K562 (cell line): ENCODE results near the gene SMCHD1. TPM values are rescaled to one million over a fixed set of nuclear protein-coding genes. Genes with fewer than 3 reads are reported as not detected.

ENCODE experiments used
- ATAC-seq: fragments of 200-7000 bp; cut with Tn5 transposase; 3 replicates; pipeline ENCODE4 v1.9.1; 2020; ENCODE audit warnings: moderate library complexity
- BruUV-seq: library from RNA; stranded (reverse); fragments of 400-500 nt; replicated peaks from 2 replicates; lab custom pipeline; 2021; lab: Mats Ljungman, UMichigan
- CTCF ChIA-PET: fragments of 300-600 bp; formaldehyde crosslinking; extraction: SDS; loops from one replicate; lab custom pipeline; 2021; ENCODE audit warnings: low intra/inter-chr PET ratio; lab: Yijun Ruan, JAX
- POLR2A ChIA-PET: fragments of 300-600, 350-650 bp; sonication (Branson Sonifier 250); formaldehyde crosslinking; extraction: SDS; loops from one replicate; lab custom pipeline; 2021; ENCODE audit warnings: antibody characterized with exemption, inconsistent platforms; lab: Yijun Ruan, JAX
- DNase-seq, 4 experiments: peaks; one replicate each; pipeline versions ENCODE4 v3.0.0 to v3.0.0-alpha.2; 2011 to 2018; ENCODE audit warnings: low spot score in 3 of 4, mixed read lengths in 3 of 4; ENCODE audit errors: extremely low read depth in 1 of 4
- FAIRE-seq: peaks from 2 replicates; lab custom pipeline; 2011; peaks lifted over from hg19 to GRCh38; lab: Jason Lieb, UNC
- H2AFZ ChIP-seq: 2 replicates; pipeline ENCODE4 v1.6.0; 2011; ENCODE audit warnings: low read depth, low read length, control low read depth, inconsistent platforms
- H3K27ac ChIP-seq: fragments of 200-600 bp; 3 replicates; pipeline ENCODE4 v1.8.0; 2011; ENCODE audit warnings: low read depth, mild to moderate bottlenecking, control low read depth, inconsistent platforms, low read length, moderate library complexity, mixed read lengths; ENCODE audit errors: extremely low read depth
- H3K27me3 ChIP-seq, 2 experiments: fragments of 300-600 bp in 1 of 2; 2 replicates in 1 of 2; 3 replicates in 1 of 2; pipeline versions ENCODE4 v1.6.0 to v1.8.0; 2011; ENCODE audit warnings: inconsistent platforms in 2 of 2, low read length in 2 of 2, mild to moderate bottlenecking in 1 of 2, mixed read lengths in 1 of 2, moderate library complexity in 1 of 2; ENCODE audit not compliant: control insufficient read depth in 2 of 2, insufficient read depth in 2 of 2
- H3K36me3 ChIP-seq: fragments of 300-600 bp; 3 replicates; pipeline ENCODE4 v1.8.0; 2011; ENCODE audit warnings: mild to moderate bottlenecking, low read length, inconsistent platforms; ENCODE audit not compliant: control insufficient read depth, insufficient read depth
- H3K4me1 ChIP-seq, 2 experiments: fragments of 200-600 bp in 1 of 2; replicated peaks in 1 of 2; 2 replicates in 1 of 2; 3 replicates in 1 of 2; pipeline versions ENCODE4 v1.5.1 to v1.8.0; 2011; ENCODE audit warnings: inconsistent platforms in 2 of 2, low read length in 2 of 2, mild to moderate bottlenecking in 1 of 2, mixed read lengths in 1 of 2, moderate library complexity in 1 of 2; ENCODE audit not compliant: control insufficient read depth in 2 of 2, insufficient read depth in 2 of 2
- H3K4me2 ChIP-seq: 2 replicates; pipeline ENCODE4 v1.6.1; 2011; ENCODE audit warnings: low read length, control low read depth, inconsistent platforms, mixed read lengths; ENCODE audit not compliant: insufficient read depth
- H3K4me3 ChIP-seq: fragments of 200-600 bp; sonication (generic), shearing (Covaris generic); 2 replicates; pipeline ENCODE4 v1.5.1; 2016; ENCODE audit warnings: control low read depth, inconsistent platforms
- H3K79me2 ChIP-seq: fragments of 200-600 bp; 3 replicates; pipeline ENCODE4 v1.8.0; 2011; ENCODE audit warnings: low read length, inconsistent platforms; ENCODE audit not compliant: control insufficient read depth, insufficient read depth
- H3K9ac ChIP-seq, 2 experiments: 2 replicates each; pipeline versions ENCODE4 v1.6.0 to v1.6.1; 2011; ENCODE audit warnings: low read depth in 2 of 2, low read length in 2 of 2, control low read depth in 1 of 2, inconsistent platforms in 1 of 2, mild to moderate bottlenecking in 1 of 2, mixed read lengths in 1 of 2; ENCODE audit not compliant: insufficient read depth in 1 of 2
- H3K9me1 ChIP-seq: one replicate; pipeline ENCODE4 v1.6.0; 2011; ENCODE audit warnings: inconsistent platforms, mild to moderate bottlenecking, low read length, moderate library complexity; ENCODE audit not compliant: control insufficient read depth, insufficient read depth
- H3K9me3 ChIP-seq: replicated peaks from 2 replicates; pipeline ENCODE4 v1.5.1; 2011; ENCODE audit warnings: low read depth, low read length, inconsistent platforms; ENCODE audit not compliant: control insufficient read depth, insufficient read depth
- H4K20me1 ChIP-seq: replicated peaks from 2 replicates; pipeline ENCODE4 v1.6.1; 2011; ENCODE audit warnings: low read length, inconsistent platforms, mixed read lengths; ENCODE audit not compliant: control insufficient read depth, insufficient read depth
- ETV6 ChIP-seq, 3 experiments: fragments of 150-350 bp in 1 of 3; sonication (generic) in 1 of 3; formaldehyde crosslinking in 1 of 3; IDR thresholded peaks; 2 replicates each; pipeline versions ENCODE4 v1.6.1 to v1.8.0; 2014 to 2022; ENCODE audit warnings: borderline replicate concordance in 2 of 3, low read depth in 2 of 3, antibody characterized with exemption in 1 of 3, low read length in 1 of 3, mild to moderate bottlenecking in 1 of 3, missing genetic modification reagents in 1 of 3
- RB1 ChIP-seq: fragments of 450-650 bp; IDR thresholded peaks from 2 replicates; pipeline ENCODE4 v1.6.1; 2017; ENCODE audit warnings: low read depth, mild to moderate bottlenecking
- ZBTB7A ChIP-seq: IDR thresholded peaks from 2 replicates; pipeline ENCODE4 v1.6.1; 2011; ENCODE audit warnings: low read depth, mild to moderate bottlenecking, low read length, moderate library complexity, borderline replicate concordance; ENCODE audit not compliant: control insufficient read depth
- WGBS: fragments of 100-300 bp; shearing (Covaris generic); methylation state at CpG from one replicate; pipeline ENCODE4 v1.1.6; 2016; ENCODE audit warnings: low coverage, mixed read lengths; ENCODE audit not compliant: insufficient coverage; ENCODE audit errors: missing lambda C conversion rate; 5-methylcytosine and 5-hydroxymethylcytosine counted together
- in situ Hi-C: fragments of 300-500 bp; cut with MboI; formaldehyde crosslinking; loops from 4 replicates; pipeline ENCODE4 v1.15.0; 2018; ENCODE audit warnings: inconsistent platforms, mixed read lengths
- intact Hi-C: fragments of 100-400 bp; cut with micrococcal nuclease; formaldehyde crosslinking; loops from 2 replicates; pipeline ENCODE4 v1.14.2; 2022
- polyA plus RNA-seq, 8 experiments: library from polyadenylated mRNA; depleted of rRNA in 4 of 8; stranded (reverse) in 5 of 8; unstranded in 3 of 8; fragments of >200 nt; fragmentation: Nextera tagmentation in 2 of 8; fragmentation: Illumina TruSeq in 1 of 8; extraction: Ambion mirVana in 2 of 8; extraction: Trizol in 1 of 8; gene quantifications; 2 replicates each; pipeline versions ENCODE4 v1.2.1 to v1.2.3, GENCODE V29; 2011 to 2014; ENCODE audit warnings: inconsistent platforms in 1 of 8, missing spikeins in 1 of 8
- total RNA-seq, 7 experiments: library from RNA; depleted of rRNA in 6 of 7; stranded (reverse); fragments of >200 nt in 6 of 7; fragmentation: Illumina TruSeq in 2 of 7; extraction: Trizol in 2 of 7; gene quantifications; 2 replicates each; pipeline versions ENCODE4 v1.2.1 to v1.2.3, GENCODE V29; 2011 to 2021; ENCODE audit warnings: low replicate concordance in 1 of 7
- TF ChIP-seq, protein P1 (sequence below): fragments of 250-450 bp; sonication (Bioruptor Pico); IDR thresholded peaks from 2 replicates; pipeline ENCODE4 v1.4.0; 2020; ENCODE audit warnings: borderline replicate concordance

SMCHD1 gene
- total and polyA plus RNA-seq, 9 of the 15 experiments (the other 6 are each of a cell fraction or from before 2014, with no cell fraction given): 6.3 to 144 (median 72.7) TPM

DNA sequence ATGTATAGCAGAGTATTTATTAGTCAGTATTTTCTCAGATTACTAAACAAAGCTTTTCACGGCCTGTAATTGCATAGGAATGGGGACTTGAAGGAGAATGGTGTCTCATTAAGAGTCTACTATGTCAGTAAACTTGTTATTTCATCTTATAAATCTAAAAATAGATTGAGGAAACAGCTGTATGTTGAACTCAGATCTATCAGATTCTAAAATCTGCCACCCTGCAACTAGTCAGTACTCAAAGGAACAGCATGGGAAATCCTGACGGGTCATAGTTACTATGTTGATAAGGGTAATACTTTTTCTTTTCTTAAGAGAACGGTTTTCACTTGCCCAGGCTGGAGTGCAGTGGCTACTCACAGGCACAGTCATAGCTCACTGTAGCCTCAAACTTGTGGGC, 121.1 kb downstream of the SMCHD1 start:
- H3K79me2 ChIP-seq: no peaks in the 10 kb centered on the region
- no TSS peak for BruUV-seq
- intact Hi-C loops: no loop called here
- no peak overlapping the region for H3K4me3 ChIP-seq
- H3K4me1 ChIP-seq: no peaks in the 10 kb centered on the region
- ChIA-PET CTCF (no interaction called here), POLR2A (interaction anchor here (0.6 kb wide), 1 partner anchor 408 kb away, joined by 3 read pairs; no protein-coding TSS in a partner anchor)
- H3K4me2 ChIP-seq: no peak overlapping the region
- H3K36me3 ChIP-seq: peaks cover 90% of the 10 kb centered on the region
- H3K27ac ChIP-seq: no peak overlapping the region
- WGBS: 89% methylated on average over 3 of the region's 3 CpGs
- in situ Hi-C loops: no loop called here
- DNase-seq: no peak
- FAIRE-seq: no peak
- H3K27me3 ChIP-seq: no peaks in the 10 kb centered on the region
- no peaks in the 10 kb centered on the region for H3K9me3 ChIP-seq
- H2AFZ ChIP-seq: no peak overlapping the region
- TF ChIP-seq RB1 (no peak), ETV6 (IDR thresholded peaks at IDR 0.05; ENCODE audit: borderline replicate concordance in 1 of 2, low read depth in 2 of 2, low read length in 1 of 2) (no peak), ETV6 (CRISPR knock-in tag; IDR thresholded peaks at IDR 0.05; ENCODE audit: borderline replicate concordance) (no peak), ZBTB7A (no peak)
- TF ChIP-seq, protein P1, sequence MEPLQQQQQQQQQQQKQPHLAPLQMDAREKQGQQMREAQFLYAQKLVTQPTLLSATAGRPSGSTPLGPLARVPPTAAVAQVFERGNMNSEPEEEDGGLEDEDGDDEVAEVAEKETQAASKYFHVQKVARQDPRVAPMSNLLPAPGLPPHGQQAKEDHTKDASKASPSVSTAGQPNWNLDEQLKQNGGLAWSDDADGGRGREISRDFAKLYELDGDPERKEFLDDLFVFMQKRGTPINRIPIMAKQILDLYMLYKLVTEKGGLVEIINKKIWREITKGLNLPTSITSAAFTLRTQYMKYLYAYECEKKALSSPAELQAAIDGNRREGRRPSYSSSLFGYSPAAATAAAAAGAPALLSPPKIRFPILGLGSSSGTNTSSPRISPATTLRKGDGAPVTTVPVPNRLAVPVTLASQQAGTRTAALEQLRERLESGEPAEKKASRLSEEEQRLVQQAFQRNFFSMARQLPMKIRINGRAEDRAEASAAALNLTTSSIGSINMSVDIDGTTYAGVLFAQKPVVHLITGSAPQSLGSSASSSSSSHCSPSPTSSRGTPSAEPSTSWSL (CRISPR knock-in tag): no peak
- H3K9ac ChIP-seq: no peak overlapping the region
- ATAC-seq: no peak
- no peaks in the 10 kb centered on the region for H4K20me1 ChIP-seq
- H3K9me1 ChIP-seq: no peaks in the 10 kb centered on the region
